HG03066 (cell line): ENCODE results near the gene SUN1.
"Not testable (repeated sequence)": the region's sequence is repeated elsewhere in the genome, so short reads cannot be mapped to it uniquely, and the experiment has no call there.

Experiments
- ATAC-seq: cut with Tn5 transposase; IDR thresholded peaks from one replicate; pipeline ENCODE4 v1.9.1; 2021; ENCODE audit warnings: low read depth; ENCODE audit not compliant: unreplicated experiment

SUN1 gene

GRCh38 chr7:901041-901387 lies 68.7 kb downstream of the SUN1 start:
- no peak for ATAC-seq

- no peak for ATAC-seq
Observed at GRCh38 chr7:901388-902154, 69.3 kb downstream of the SUN1 start.

GRCh38 chr7:902996-903395 lies 70.7 kb downstream of the SUN1 start:
- no peak for ATAC-seq

- no peak for ATAC-seq
Observed at GRCh38 chr7:903921-904755, 71.9 kb downstream of the SUN1 start.

GRCh38 chr7:904847-905246 lies 72.6 kb downstream of the SUN1 start:
- ATAC-seq, result no peak

- no peak for ATAC-seq
Observed at GRCh38 chr7:906776-907157, 74.5 kb downstream of the SUN1 start.

- ATAC-seq, result no peak
Observed at GRCh38 chr7:907158-907980, 75.1 kb downstream of the SUN1 start.

- no peak for ATAC-seq
Observed at GRCh38 chr7:908159-908581, 75.9 kb downstream of the SUN1 start.

- not testable (repeated sequence) for ATAC-seq
Observed at GRCh38 chr7:908591-909357, 76.5 kb downstream of the SUN1 start.

- ATAC-seq, result no peak
Observed at GRCh38 chr7:909358-910329, 77.4 kb downstream of the SUN1 start.

- ATAC-seq, result no peak
Observed at GRCh38 chr7:910441-910861, 78.2 kb downstream of the SUN1 start.

- ATAC-seq, result no peak
Observed at GRCh38 chr7:910931-911431, 78.7 kb downstream of the SUN1 start.

GRCh38 chr7:911791-912480 lies 79.7 kb downstream of the SUN1 start:
- no peak for ATAC-seq

- ATAC-seq, result no peak
Observed at GRCh38 chr7:913736-914520, 81.7 kb downstream of the SUN1 start.

GRCh38 chr7:914521-915194 lies 82.4 kb downstream of the SUN1 start:
- no peak for ATAC-seq

- no peak for ATAC-seq
Observed at GRCh38 chr7:915291-916218, 83.3 kb downstream of the SUN1 start.
